Glutamatergic neuron (in vitro differentiated cells): ENCODE results near the gene ARHGAP8. TPM values are rescaled to one million over a fixed set of nuclear protein-coding genes. Genes with fewer than 3 reads are reported as not detected.

Experiments
- DNase-seq: peaks from one replicate; pipeline ENCODE4 v3.0.0; 2022
- H3K27ac Mint-ChIP-seq: one replicate; pipeline ENCODE4 v1.8.0; 2020; ENCODE audit warnings: mild to moderate bottlenecking, mixed read lengths, inconsistent platforms; ENCODE audit not compliant: unreplicated experiment
- H3K27me3 Mint-ChIP-seq: one replicate; pipeline ENCODE4 v1.8.0; 2020; ENCODE audit warnings: mild to moderate bottlenecking, moderate library complexity, mixed read lengths, inconsistent platforms; ENCODE audit not compliant: unreplicated experiment
- H3K36me3 Mint-ChIP-seq: one replicate; pipeline ENCODE4 v1.8.0; 2020; ENCODE audit warnings: mild to moderate bottlenecking, mixed read lengths, inconsistent platforms; ENCODE audit not compliant: unreplicated experiment
- H3K4me1 Mint-ChIP-seq: one replicate; pipeline ENCODE4 v1.8.0; 2020; ENCODE audit warnings: mild to moderate bottlenecking, low read depth, mixed read lengths, inconsistent platforms; ENCODE audit not compliant: unreplicated experiment
- H3K4me3 Mint-ChIP-seq: one replicate; pipeline ENCODE4 v1.8.0; 2020; ENCODE audit warnings: mild to moderate bottlenecking, mixed read lengths, inconsistent platforms; ENCODE audit not compliant: unreplicated experiment
- H3K9me3 Mint-ChIP-seq: one replicate; pipeline ENCODE4 v1.8.0; 2020; ENCODE audit warnings: mild to moderate bottlenecking, moderate library complexity, mixed read lengths, inconsistent platforms; ENCODE audit not compliant: unreplicated experiment
- total RNA-seq: library from RNA; stranded (reverse); fragmentation: NEBNext Ultra II Directional; extraction: Animal tissue kit (Norgen Biotek cat#: 25700); gene quantifications from one replicate; pipeline ENCODE4 v1.2.1, GENCODE V29; 2021; ENCODE audit not compliant: unreplicated experiment
- TF ChIP-seq, protein P1 (sequence below): fragments of 200-600 bp; sonication (generic); IDR thresholded peaks from one replicate; pipeline ENCODE4 v1.5.0; 2021; ENCODE audit not compliant: partially characterized antibody, unreplicated experiment

ARHGAP8 gene
- total RNA-seq, 1 donor from 2014 or later: 0.59 TPM

DNA sequence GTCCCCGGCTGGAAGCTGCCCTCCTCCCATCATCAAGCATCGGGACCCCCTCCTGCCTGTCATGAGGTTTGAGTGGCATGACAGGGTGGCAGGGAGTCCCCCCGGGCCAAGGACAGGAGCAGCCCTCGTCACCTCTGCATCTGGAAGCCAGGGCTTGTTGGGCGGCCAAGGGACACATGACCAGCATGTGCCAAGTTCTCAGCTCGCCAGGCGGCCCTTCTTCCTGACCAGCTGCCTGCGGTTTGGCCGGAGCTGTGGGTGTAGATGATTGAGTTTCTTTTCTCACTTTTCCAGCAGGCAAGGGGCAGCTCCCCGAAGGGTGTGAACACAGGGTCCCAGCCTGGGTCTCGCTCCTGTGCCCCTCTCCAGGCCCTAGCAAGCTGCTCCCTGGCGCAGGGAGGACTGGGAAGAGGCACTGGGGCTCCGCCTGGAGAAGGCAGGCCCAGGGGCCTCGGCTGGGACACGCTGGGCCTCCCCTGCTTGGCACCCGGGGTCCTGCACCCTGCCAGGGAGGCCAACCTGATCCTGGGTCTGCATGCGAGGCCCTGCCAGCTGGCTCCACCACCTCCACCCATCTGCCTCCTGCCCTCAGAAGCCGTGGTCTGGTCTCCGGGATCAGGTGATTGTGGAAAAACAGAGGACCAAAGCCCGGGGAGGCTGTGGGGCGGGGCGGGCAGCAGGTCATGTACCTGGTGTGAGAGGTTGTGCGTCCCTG is 13.4 kb downstream of the ARHGAP8 start:
- Mint-ChIP-seq H3K27ac (no peak overlapping the region), H3K9me3 (peaks cover 10% of the 10 kb centered on the region), H3K27me3 (peaks cover 5% of the 10 kb centered on the region), H3K36me3 (no peaks in the 10 kb centered on the region), H3K4me1 (peaks cover 4% of the 10 kb centered on the region), H3K4me3 (no peak overlapping the region)
- no peak for DNase-seq
- TF ChIP-seq, protein P1, sequence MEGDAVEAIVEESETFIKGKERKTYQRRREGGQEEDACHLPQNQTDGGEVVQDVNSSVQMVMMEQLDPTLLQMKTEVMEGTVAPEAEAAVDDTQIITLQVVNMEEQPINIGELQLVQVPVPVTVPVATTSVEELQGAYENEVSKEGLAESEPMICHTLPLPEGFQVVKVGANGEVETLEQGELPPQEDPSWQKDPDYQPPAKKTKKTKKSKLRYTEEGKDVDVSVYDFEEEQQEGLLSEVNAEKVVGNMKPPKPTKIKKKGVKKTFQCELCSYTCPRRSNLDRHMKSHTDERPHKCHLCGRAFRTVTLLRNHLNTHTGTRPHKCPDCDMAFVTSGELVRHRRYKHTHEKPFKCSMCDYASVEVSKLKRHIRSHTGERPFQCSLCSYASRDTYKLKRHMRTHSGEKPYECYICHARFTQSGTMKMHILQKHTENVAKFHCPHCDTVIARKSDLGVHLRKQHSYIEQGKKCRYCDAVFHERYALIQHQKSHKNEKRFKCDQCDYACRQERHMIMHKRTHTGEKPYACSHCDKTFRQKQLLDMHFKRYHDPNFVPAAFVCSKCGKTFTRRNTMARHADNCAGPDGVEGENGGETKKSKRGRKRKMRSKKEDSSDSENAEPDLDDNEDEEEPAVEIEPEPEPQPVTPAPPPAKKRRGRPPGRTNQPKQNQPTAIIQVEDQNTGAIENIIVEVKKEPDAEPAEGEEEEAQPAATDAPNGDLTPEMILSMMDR: no peak

DNA sequence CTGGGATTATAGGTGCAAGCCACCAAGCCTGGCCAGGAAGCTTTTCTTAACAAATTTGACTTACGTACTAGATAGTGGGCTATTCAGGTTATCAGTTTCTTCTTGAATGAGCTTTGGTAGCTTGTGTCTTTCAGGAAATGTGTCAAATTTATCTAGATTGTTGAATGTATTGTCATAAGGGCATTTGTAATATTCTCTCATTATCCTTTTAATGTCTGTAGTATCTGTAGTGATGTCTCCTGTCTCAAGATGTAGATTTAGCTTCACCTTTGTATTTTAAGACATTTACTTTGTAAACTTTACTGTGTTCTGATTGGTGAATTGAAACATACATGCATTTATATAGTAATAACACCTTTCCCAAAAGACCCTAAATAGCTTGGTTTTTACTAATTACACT is 20.7 kb downstream of the ARHGAP8 start:
- Mint-ChIP-seq H3K27ac (no peak overlapping the region), H3K9me3 (peaks cover 11% of the 10 kb centered on the region), H3K27me3 (peaks cover 3% of the 10 kb centered on the region), H3K4me1 (no peaks in the 10 kb centered on the region), H3K36me3 (peaks cover 11% of the 10 kb centered on the region), H3K4me3 (no peak overlapping the region)
- DNase-seq: no peak
- TF ChIP-seq, protein P1: no peak

DNA sequence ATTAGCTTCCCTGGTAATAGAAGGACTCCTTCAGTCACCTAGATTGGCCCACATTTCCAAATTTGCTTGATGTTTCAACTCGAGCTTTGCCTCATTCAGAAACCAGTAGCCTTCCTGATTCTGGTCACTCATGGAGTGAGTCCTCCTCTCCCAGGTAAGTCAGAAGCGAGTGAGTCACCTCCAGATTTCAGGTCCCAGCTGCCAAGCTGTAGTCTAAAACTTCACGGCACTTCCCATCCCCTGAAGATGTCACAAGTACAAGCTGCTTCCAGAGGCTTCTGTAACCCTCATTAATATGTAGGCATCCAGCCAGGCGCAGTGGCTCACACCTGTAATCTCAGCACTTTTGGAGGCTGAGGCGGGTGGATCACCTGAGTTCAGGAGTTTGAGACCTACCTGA is 23.5 kb downstream of the ARHGAP8 start:
- H3K4me3 Mint-ChIP-seq: no peak overlapping the region
- peaks cover 11% of the 10 kb centered on the region for H3K36me3 Mint-ChIP-seq
- no peak overlapping the region for H3K27ac Mint-ChIP-seq
- peaks cover 11% of the 10 kb centered on the region for H3K9me3 Mint-ChIP-seq
- no peaks in the 10 kb centered on the region for H3K4me1 Mint-ChIP-seq
- DNase-seq: no peak
- peaks cover 1% of the 10 kb centered on the region for H3K27me3 Mint-ChIP-seq
- TF ChIP-seq, protein P1: no peak

DNA sequence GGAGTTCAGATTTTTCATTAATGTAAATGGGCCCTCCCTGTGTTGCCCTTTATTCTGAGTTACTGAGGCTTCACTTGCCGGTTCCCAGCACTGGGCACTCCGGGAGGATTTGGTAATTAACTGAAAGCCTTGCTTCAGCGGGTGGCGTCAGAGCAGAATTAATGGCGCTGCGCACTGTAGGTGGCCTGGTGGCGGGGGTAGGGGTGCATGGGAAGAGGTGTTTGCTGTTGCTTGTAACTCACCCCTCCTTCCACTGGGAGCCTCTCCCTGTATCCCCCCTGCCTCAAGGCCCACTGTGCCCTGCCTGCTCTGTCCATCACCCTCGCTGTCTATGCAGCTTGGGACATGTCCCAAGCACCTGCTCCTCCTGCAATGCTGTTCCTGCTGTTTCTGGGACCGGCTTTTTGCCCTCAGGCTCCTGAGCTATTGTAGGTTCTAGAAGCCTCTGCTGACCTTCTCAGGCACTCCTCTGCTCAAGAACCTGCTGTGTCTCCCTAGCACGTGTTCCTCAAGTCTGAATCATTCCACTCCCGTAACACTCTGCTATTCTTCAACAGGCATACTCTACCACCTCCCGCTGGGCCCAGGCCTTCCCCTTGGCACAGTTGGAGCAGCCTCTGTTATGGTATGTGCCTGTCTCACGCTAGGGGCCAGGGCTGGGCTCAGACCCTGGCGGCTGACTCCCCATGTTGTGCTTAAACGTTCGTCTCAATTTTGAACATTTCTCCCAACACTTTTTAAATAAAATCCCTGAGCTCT is 24.4 kb downstream of the ARHGAP8 start:
- Mint-ChIP-seq H3K4me3 (no peak overlapping the region), H3K27me3 (peaks cover 1% of the 10 kb centered on the region), H3K27ac (no peak overlapping the region), H3K4me1 (no peaks in the 10 kb centered on the region), H3K9me3 (peaks cover 11% of the 10 kb centered on the region), H3K36me3 (peaks cover 11% of the 10 kb centered on the region)
- TF ChIP-seq, protein P1: no peak
- no peak for DNase-seq

DNA sequence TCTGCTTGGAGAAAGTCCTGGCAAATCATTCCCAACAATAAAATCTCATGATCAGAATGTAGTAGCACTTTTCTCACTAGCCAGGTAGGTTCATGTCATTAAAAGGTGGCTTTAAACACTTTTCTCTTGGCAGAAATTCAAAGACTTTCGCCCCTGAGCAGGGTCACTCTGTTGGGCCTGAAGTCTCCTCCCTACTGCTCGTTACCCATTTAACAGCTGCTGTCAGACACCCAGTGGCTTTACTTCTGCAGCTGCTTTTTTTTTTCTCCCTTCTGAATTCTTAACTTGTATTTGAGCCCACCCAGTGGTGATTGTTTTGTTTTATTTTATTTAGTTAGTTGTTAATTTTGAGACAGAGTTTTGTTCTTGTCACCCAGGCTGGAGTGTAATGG is 25.0 kb downstream of the ARHGAP8 start:
- Mint-ChIP-seq H3K36me3 (peaks cover 11% of the 10 kb centered on the region), H3K4me3 (no peak overlapping the region), H3K4me1 (no peaks in the 10 kb centered on the region), H3K27me3 (peaks cover 1% of the 10 kb centered on the region), H3K9me3 (peaks cover 11% of the 10 kb centered on the region), H3K27ac (no peak overlapping the region)
- DNase-seq: no peak
- TF ChIP-seq, protein P1: no peak
